Large intestine (tissue), 3 donors: ENCODE measurements around the gene OTULINL. TPM values are rescaled to one million over a fixed set of nuclear protein-coding genes. Genes with fewer than 3 reads are reported as not detected.
A peak's percentile ranks its signal among the peaks of the same experiment; 100 is the strongest.

Source experiments
- DNase-seq, 2 donors: peaks; one replicate each; pipeline versions ENCODE4 v3.0.0 to v3.0.0-alpha.2; 2013
- H3K27ac ChIP-seq: one replicate; pipeline ENCODE4 v1.5.1; 2013; ENCODE audit warnings: low read length
- H3K27me3 ChIP-seq: 2 replicates; pipeline ENCODE4 v1.6.1; 2013; ENCODE audit warnings: low read length; ENCODE audit not compliant: control insufficient read depth, insufficient read depth
- H3K36me3 ChIP-seq: 2 replicates; pipeline ENCODE4 v1.6.1; 2013; ENCODE audit warnings: low read length; ENCODE audit not compliant: control insufficient read depth, insufficient read depth
- H3K4me1 ChIP-seq: one replicate; pipeline ENCODE4 v1.6.1; 2013; ENCODE audit warnings: low read length; ENCODE audit not compliant: control insufficient read depth, insufficient read depth
- H3K4me3 ChIP-seq: one replicate; pipeline ENCODE4 v1.5.1; 2013; ENCODE audit warnings: low read length
- H3K9me3 ChIP-seq: one replicate; pipeline ENCODE4 v1.6.1; 2013; ENCODE audit warnings: mild to moderate bottlenecking, low read depth, low read length, moderate library complexity; ENCODE audit not compliant: control insufficient read depth
- WGBS: methylation state at CpG from one replicate; pipeline ENCODE4 v1.1.5; 2013; ENCODE audit warnings: low lambda C conversion rate; ENCODE audit not compliant: insufficient coverage; 5-methylcytosine and 5-hydroxymethylcytosine counted together
- polyA plus RNA-seq: library from polyadenylated mRNA; unstranded; fragments of 120-200 nt; gene quantifications from one replicate; pipeline ENCODE4 v1.2.1, GENCODE V29; 2013

Gene OTULINL
- polyA plus RNA-seq, 1 donor: 15.8 TPM

- Histone ChIP-seq H3K27ac (no peak overlapping the region), H3K27me3 (no peaks in the 10 kb centered on the region), H3K4me1 (peaks cover 5% of the 10 kb centered on the region), H3K4me3 (no peak overlapping the region), H3K36me3 (no peaks in the 10 kb centered on the region), H3K9me3 (peaks cover 11% of the 10 kb centered on the region)
- no CpG with 5 or more reads among the region's 2 CpGs for WGBS
- DNase-seq: no peak
Observed at GRCh38 chr5:14556015-14556414, 25.6 kb upstream of the OTULINL start.

DNA sequence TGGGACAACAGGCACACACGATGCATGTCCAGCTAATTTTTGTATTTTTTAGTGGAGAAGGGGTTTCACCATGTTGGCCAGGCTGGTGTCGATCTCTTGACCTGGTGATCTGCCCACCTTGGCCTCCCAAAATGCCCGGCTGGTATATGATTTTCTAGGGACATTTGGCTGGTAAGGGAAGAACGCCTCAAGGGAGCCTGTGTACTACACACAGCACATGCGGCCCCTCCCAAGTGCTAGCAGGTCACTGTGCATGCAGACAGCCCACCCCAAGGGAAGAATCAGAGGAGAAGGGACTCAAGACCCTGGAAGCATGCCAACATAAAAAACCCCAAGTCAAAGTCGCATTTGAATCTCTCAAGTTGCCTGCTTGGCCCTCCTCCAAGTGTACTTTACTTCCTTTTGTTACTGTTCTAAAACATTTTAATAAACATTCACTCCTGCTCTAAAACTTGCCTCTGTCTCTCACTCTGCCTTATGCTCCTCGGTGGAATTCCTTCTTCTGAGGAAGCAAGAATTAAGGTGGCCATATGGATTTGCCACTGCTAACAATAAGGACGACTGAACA is 24.3 kb upstream of the OTULINL start:
- 80% methylated on average over 1 of the region's 8 CpGs for WGBS
- H3K27me3 ChIP-seq: no peaks in the 10 kb centered on the region
- no peak overlapping the region for H3K27ac ChIP-seq
- H3K36me3 ChIP-seq: no peaks in the 10 kb centered on the region
- DNase-seq: peak in 1 of 2 donors; percentile 45
- H3K4me1 ChIP-seq: peaks cover 5% of the 10 kb centered on the region
- H3K4me3 ChIP-seq: no peak overlapping the region
- peaks cover 8% of the 10 kb centered on the region for H3K9me3 ChIP-seq

GRCh38 chr5:14557791-14558415 is 23.7 kb upstream of the OTULINL start:
- H3K4me1 ChIP-seq: peaks cover 5% of the 10 kb centered on the region
- no peak for DNase-seq

GRCh38 chr5:14560091-14560595 is 21.4 kb upstream of the OTULINL start:
- Histone ChIP-seq H3K36me3 (no peaks in the 10 kb centered on the region), H3K4me3 (no peak overlapping the region), H3K4me1 (peaks cover 5% of the 10 kb centered on the region), H3K9me3 (peaks cover 3% of the 10 kb centered on the region), H3K27ac (no peak overlapping the region), H3K27me3 (no peaks in the 10 kb centered on the region)
- DNase-seq: peak; percentile 28 to 80
- no CpG with 5 or more reads among the region's 10 CpGs for WGBS

More at GRCh38 chr5:14557791-14558415, 23.7 kb upstream of the OTULINL start:
- Histone ChIP-seq H3K4me3 (no peak overlapping the region), H3K27ac (no peak overlapping the region), H3K9me3 (peaks cover 8% of the 10 kb centered on the region), H3K36me3 (no peaks in the 10 kb centered on the region), H3K27me3 (no peaks in the 10 kb centered on the region)
- no CpG with 5 or more reads among the region's 8 CpGs for WGBS

- H3K27me3 ChIP-seq: no peaks in the 10 kb centered on the region
Observed at GRCh38 chr5:14561741-14562140, 19.9 kb upstream of the OTULINL start.

GRCh38 chr5:14568333-14568732 is 13.3 kb upstream of the OTULINL start:
- Histone ChIP-seq H3K4me3 (no peak overlapping the region), H3K36me3 (no peaks in the 10 kb centered on the region), H3K27me3 (no peaks in the 10 kb centered on the region), H3K9me3 (no peaks in the 10 kb centered on the region), H3K27ac (no peak overlapping the region), H3K4me1 (no peaks in the 10 kb centered on the region)
- WGBS: no CpG with 5 or more reads among the region's 1 CpG
- DNase-seq: no peak

More at GRCh38 chr5:14561741-14562140, 19.9 kb upstream of the OTULINL start:
- Histone ChIP-seq H3K9me3 (peaks cover 3% of the 10 kb centered on the region), H3K4me3 (no peak overlapping the region), H3K27ac (no peak overlapping the region), H3K36me3 (no peaks in the 10 kb centered on the region), H3K4me1 (peaks cover 5% of the 10 kb centered on the region)
- no peak for DNase-seq
- WGBS: no CpG with 5 or more reads among the region's 3 CpGs

GRCh38 chr5:14569948-14570691 is 11.5 kb upstream of the OTULINL start:
- no peaks in the 10 kb centered on the region for H3K9me3 ChIP-seq
- no peaks in the 10 kb centered on the region for H3K27me3 ChIP-seq
- no peak overlapping the region for H3K27ac ChIP-seq
- DNase-seq: no peak
- no peaks in the 10 kb centered on the region for H3K4me1 ChIP-seq
- no peak overlapping the region for H3K4me3 ChIP-seq
- no peaks in the 10 kb centered on the region for H3K36me3 ChIP-seq
- WGBS: no CpG with 5 or more reads among the region's 4 CpGs

GRCh38 chr5:14571901-14572300 is 9.7 kb upstream of the OTULINL start:
- no peaks in the 10 kb centered on the region for H3K36me3 ChIP-seq
- no peaks in the 10 kb centered on the region for H3K27me3 ChIP-seq
- no peaks in the 10 kb centered on the region for H3K4me1 ChIP-seq
- WGBS: 100% methylated on average over 1 of the region's 1 CpG
- H3K27ac ChIP-seq: no peak overlapping the region
- no peak for DNase-seq
- no peaks in the 10 kb centered on the region for H3K9me3 ChIP-seq
- no peak overlapping the region for H3K4me3 ChIP-seq

DNA sequence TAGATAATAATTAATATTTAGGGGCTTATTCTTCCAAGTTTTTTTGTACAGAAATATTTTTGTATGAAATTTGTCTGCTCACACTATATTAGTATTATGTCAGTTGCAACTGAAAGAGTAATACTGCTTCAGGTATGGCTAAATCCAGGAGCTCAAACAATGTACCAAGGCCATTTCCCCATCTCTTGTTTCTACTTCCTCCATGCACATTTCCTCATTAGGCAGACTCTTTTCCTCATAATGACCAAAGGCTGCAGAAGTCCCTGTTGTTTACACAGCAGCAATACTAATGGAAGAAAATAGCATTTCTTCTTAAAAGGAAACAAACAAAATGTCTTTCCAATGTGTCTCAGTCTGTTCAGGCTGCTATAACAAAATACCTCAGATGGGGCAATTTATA is 9.2 kb upstream of the OTULINL start:
- H3K4me3 ChIP-seq: no peak overlapping the region
- no peak overlapping the region for H3K27ac ChIP-seq

GRCh38 chr5:14572836-14573235 is 8.8 kb upstream of the OTULINL start:
- Histone ChIP-seq H3K36me3 (no peaks in the 10 kb centered on the region), H3K27me3 (no peaks in the 10 kb centered on the region), H3K4me3 (no peak overlapping the region), H3K9me3 (peaks cover 4% of the 10 kb centered on the region), H3K27ac (no peak overlapping the region), H3K4me1 (no peaks in the 10 kb centered on the region)
- DNase-seq: no peak
- no CpG with 5 or more reads among the region's 4 CpGs for WGBS

More for the DNA sequence above, 9.2 kb upstream of the OTULINL start:
- Histone ChIP-seq H3K36me3 (no peaks in the 10 kb centered on the region), H3K27me3 (no peaks in the 10 kb centered on the region), H3K9me3 (peaks cover 2% of the 10 kb centered on the region), H3K4me1 (no peaks in the 10 kb centered on the region)
- DNase-seq: no peak
